SKM-1 (cell line): ENCODE results near the gene SNAPIN.
"Not testable (repeated sequence)": the region's sequence is repeated elsewhere in the genome, so short reads cannot be mapped to it uniquely, and the experiment has no call there.

Experiments used
- DNase-seq: peaks from one replicate; lab custom pipeline; 2025; ENCODE audit not compliant: unreplicated experiment; lab: John Stamatoyannopoulos, UW

SNAPIN gene

DNA sequence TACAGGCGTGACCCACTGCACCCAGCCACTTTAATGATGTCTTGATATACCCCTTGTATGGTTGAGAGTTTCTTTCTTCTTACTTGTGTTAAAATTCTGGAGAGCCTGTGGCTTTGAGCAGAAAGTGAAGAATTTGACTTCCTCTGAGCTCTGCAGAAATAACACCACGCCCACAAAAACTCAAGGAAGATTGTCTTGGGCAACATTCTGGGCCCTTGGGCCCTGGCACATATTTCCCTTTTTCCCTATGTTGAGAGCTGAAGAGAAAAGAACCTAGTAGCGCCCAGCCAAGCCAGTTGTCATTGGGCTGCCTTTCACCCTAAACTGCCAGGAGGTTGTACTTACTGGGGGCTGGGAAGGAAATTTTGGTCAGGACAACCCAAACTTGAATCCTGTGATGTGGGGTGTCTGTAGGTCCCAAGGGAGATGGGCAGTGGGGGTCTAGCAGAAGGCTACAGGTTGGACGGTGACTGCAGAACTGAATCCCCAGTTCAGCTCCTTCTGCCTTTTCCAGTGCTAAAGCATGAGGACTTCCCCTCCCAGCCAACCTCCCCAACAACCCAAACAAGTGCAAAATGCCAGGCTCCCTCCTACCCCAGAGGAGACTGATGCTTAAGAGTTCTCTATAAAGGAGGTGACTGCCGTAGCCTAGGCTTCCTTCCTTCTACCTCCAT, 11.7 kb upstream of the SNAPIN start:
- DNase-seq: peak; percentile 36

GRCh38 chr1:153647346-153647714, 11.2 kb upstream of the SNAPIN start:
- no peak for DNase-seq

- no peak for DNase-seq
Observed at GRCh38 chr1:153648000-153648643, 10.4 kb upstream of the SNAPIN start.

- no peak for DNase-seq
Observed at GRCh38 chr1:153649137-153649862, 9.2 kb upstream of the SNAPIN start.

- DNase-seq: no peak
Observed at GRCh38 chr1:153649863-153650235, 8.7 kb upstream of the SNAPIN start.

DNA sequence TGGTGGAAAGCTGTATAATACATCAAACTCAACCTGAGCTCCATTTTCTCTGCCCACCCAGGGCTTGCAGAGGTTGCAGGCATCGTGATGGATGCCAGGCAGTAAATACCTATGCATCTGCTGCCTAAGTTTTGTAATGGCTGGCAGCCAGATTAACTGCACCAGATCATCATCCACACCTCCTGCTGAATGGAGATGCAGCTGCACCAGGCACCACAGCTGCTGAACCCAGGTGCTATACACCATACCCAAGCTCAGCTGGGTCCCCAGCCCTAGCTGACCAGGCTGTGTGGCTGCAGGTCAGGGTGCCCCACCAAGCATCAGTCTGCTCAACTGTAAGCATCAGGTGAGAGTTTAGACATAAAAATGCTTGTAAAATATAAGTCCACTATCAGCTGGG, 6.7 kb upstream of the SNAPIN start:
- DNase-seq: no peak

- no peak for DNase-seq
Observed at GRCh38 chr1:153652805-153653500, 5.5 kb upstream of the SNAPIN start.

- DNase-seq: no peak
Observed at GRCh38 chr1:153655333-153655732, 3.2 kb upstream of the SNAPIN start.

- no peak for DNase-seq
Observed at GRCh38 chr1:153659175-153659534, 652 bp downstream of the SNAPIN start.

GRCh38 chr1:153659656-153660055, 1.2 kb downstream of the SNAPIN start:
- no peak for DNase-seq

DNA sequence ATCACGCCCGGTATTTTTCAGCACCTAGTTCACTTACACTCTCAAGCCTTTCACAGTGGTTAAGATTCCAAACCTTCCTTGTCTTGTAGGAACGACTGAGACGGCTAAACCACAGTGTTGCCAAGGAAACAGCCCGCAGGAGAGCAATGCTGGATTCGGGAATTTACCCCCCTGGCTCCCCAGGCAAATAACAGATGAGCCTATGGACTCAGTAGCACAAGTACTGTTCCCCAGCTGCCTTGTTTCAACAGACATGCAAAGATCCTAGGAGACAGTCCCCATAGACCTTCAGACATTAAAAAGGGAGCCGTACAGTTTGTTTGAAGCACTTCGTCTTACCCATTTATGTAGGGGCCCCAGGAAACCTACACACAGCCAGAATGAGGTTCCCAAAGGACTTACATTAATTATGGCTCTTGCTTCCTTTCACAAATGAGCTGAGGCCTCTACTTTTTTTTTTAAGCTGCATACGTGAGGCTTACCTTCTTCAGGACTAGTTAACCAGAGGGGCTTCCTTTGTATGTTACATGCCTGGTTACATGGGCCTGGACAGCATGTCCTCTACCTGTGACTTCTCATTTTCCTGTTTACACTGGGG, 2.7 kb downstream of the SNAPIN start:
- DNase-seq: no peak

DNA sequence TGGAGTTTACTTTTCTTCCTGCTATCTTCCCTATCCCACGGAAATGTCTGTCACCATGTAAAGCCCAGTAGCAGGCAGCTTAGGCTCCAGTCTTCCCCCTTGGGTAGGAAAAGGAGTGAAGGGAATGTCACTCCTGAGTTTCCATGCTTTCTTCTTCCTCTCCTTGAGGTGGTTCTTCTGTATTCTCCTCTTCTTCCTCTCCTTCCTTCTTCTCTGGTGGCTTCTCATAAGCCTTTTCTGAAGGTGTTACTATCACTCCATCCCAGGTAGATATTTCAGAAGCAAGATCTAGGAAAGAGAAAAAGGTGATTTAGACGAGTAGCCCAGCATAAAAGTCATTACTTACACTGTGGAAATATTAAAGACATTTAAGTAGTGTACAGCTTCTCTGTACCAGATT, 3.8 kb downstream of the SNAPIN start:
- DNase-seq: no peak

GRCh38 chr1:153663211-153663610, 4.7 kb downstream of the SNAPIN start:
- no peak for DNase-seq

DNA sequence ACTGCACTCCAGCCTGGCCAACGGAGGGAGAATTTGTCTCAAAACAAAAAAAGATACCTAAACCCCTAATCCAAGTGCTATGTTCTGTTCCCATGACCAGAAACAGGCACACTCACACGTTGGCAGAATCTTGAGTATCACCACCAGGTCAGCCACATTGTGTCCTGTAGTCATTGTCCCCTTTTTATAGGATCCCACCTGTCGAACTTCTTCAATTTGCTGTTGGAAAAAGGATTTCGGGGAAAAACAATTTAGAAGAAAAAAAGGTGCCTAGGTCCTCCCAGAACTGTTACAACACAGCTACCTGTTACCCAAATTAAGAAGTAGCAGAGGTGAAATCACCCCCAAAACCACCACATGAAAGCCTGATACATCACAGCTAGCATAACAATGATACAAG, 8.9 kb downstream of the SNAPIN start:
- no peak for DNase-seq

- DNase-seq: not testable (repeated sequence)
Observed at GRCh38 chr1:153668672-153669071, 10.2 kb downstream of the SNAPIN start.

DNA sequence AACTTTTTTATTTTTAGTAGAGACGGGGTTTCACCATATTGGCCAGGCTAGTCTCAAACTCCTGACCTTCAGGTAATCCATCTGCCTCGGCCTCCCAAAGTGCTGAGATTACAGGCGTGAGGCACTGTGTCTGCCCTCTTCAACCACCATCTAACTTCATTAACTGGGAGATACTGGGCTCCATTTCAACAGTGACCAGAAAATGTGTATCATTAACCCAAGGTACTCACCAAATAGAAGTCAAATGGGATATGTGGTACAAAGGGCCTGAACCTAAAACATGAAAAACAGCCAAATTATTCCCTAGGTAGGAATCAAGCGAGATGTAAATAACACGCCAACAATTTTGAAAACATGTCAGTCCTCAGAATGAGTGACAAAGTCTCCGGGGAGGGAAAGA, 11.1 kb downstream of the SNAPIN start:
- no peak for DNase-seq

- DNase-seq: no peak
Observed at GRCh38 chr1:153670257-153670858, 11.9 kb downstream of the SNAPIN start.

DNA sequence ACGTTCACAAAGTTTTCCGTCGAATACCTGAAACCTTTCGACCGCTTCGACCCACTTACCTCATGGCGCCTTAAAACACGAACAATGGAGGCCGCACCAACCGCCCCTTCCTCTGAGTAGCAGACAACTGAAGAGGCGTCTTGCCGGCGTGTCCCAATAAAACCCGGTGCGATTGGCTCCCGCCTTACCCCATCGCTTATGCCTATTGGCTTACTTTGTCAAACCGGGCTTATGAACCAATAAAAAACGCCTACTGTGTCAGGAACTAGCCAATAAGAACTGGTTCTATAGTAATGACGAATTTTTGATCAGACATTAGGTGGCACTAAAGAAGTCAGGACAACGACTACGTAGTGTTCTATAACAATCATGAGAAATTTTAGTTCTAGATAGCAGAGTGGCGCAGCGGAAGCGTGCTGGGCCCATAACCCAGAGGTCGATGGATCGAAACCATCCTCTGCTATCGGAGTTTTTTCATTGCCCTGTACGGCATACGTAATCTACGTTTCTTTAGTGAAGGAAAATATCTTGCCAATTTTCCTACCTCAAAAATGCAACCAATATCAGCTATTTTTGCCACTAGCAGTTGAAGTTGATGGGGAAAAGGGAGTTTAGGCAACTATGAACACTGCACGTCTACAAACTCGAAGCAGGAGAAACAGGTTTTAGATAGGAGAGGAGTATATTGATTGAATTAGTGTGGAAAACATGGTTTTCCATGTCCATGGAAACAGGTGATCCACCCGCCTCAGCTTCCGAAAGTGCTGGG, 12.5 kb downstream of the SNAPIN start, which contains the start of gene ILF2:
ILF2 (minus strand) TSS at position 135 of the 769 bp plus-strand sequence; CDS start at position 64, 71 bp downstream.
- peak; percentile 100 for DNase-seq

DNA sequence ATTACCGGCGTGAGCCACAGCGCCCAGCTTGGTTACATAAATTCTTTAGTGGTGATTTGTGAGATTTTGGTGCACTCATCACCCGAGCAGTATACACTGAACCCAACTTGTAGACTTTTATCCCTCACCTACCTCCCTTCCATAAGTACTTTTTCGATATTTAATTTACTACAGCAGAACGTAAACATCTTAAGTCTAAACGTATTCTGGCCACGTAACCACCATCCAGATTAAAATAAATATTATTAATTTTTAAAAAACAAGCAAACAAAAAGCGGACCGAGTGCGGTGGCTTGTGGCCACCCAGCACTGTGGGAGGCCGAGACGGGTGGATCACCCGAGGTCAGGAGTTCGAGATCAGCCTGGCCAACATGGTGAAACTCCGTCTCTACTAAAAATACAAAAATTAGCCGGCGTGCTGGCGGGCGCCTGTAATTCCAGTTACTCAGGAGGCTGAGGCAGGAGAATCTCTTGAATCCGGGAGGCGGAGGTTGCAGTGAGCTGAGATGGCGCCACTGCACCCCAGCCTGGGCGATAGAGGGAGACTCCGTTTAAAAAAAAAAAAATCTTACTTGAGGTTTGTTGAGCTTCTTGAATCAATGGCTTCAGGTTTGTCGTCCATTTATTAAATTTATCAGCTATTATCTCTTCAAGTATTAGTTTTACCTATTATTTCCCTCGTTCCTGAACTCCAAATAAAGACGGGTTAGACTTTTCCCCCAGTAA, 13.3 kb downstream of the SNAPIN start:
- DNase-seq: peak; percentile 72
